ENCODE results near the gene SUMO3.

GRCh38 chr21:44846485-44847260 lies 28.8 kb upstream of the SUMO3 start:
- TF ChIP-seq, protein P1, sequence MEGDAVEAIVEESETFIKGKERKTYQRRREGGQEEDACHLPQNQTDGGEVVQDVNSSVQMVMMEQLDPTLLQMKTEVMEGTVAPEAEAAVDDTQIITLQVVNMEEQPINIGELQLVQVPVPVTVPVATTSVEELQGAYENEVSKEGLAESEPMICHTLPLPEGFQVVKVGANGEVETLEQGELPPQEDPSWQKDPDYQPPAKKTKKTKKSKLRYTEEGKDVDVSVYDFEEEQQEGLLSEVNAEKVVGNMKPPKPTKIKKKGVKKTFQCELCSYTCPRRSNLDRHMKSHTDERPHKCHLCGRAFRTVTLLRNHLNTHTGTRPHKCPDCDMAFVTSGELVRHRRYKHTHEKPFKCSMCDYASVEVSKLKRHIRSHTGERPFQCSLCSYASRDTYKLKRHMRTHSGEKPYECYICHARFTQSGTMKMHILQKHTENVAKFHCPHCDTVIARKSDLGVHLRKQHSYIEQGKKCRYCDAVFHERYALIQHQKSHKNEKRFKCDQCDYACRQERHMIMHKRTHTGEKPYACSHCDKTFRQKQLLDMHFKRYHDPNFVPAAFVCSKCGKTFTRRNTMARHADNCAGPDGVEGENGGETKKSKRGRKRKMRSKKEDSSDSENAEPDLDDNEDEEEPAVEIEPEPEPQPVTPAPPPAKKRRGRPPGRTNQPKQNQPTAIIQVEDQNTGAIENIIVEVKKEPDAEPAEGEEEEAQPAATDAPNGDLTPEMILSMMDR (optimal IDR thresholded peaks at IDR 0.05 in 1 of 3, IDR thresholded peaks at IDR 0.05 in 1 of 3, conservative IDR thresholded peaks at IDR 0.05 in 1 of 3; ENCODE audit: extremely low read depth in 1 of 3, insufficient read depth in 2 of 3, low read length in 3 of 3): no peak
- no peak for TF ChIP-seq EZH2 (IDR thresholded peaks at IDR 0.05; ENCODE audit: low read length)
